ENCODE data around the gene AJUBA.

DNA sequence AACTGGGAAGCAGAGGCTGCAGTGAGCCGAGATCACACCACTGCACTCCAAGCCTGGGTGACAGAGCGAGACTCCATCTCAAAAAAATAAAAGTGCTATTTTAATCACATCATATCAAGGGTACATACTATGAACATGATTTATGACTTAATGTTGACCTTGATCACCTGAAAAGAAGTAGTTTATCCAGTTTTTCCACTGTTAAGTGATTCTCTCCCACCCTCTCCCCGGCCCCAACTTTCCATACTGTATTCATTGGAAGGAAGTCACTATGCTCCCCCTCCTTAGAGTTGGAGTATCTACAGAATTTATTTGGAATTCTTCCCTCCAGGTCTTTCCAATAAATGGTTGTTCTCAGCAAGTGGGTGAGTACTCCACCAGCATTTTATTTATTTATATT lies 50.2 kb downstream of the AJUBA start:
- TF ChIP-seq, protein P1, sequence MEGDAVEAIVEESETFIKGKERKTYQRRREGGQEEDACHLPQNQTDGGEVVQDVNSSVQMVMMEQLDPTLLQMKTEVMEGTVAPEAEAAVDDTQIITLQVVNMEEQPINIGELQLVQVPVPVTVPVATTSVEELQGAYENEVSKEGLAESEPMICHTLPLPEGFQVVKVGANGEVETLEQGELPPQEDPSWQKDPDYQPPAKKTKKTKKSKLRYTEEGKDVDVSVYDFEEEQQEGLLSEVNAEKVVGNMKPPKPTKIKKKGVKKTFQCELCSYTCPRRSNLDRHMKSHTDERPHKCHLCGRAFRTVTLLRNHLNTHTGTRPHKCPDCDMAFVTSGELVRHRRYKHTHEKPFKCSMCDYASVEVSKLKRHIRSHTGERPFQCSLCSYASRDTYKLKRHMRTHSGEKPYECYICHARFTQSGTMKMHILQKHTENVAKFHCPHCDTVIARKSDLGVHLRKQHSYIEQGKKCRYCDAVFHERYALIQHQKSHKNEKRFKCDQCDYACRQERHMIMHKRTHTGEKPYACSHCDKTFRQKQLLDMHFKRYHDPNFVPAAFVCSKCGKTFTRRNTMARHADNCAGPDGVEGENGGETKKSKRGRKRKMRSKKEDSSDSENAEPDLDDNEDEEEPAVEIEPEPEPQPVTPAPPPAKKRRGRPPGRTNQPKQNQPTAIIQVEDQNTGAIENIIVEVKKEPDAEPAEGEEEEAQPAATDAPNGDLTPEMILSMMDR (IDR thresholded peaks at IDR 0.05): no peak
- TF ChIP-seq POLR2A (IDR thresholded peaks at IDR 0.05): no peak
